Measurements from ENCODE around the gene NAPB. TPM values are rescaled to one million over a fixed set of nuclear protein-coding genes. Genes with fewer than 3 reads are reported as not detected.

Gene NAPB
- total and polyA plus RNA-seq, 10 of the 15 experiments (the other 5 are each of a cell fraction or from before 2014, with no cell fraction given): 2.1 to 15.9 (median 7.2) TPM

DNA sequence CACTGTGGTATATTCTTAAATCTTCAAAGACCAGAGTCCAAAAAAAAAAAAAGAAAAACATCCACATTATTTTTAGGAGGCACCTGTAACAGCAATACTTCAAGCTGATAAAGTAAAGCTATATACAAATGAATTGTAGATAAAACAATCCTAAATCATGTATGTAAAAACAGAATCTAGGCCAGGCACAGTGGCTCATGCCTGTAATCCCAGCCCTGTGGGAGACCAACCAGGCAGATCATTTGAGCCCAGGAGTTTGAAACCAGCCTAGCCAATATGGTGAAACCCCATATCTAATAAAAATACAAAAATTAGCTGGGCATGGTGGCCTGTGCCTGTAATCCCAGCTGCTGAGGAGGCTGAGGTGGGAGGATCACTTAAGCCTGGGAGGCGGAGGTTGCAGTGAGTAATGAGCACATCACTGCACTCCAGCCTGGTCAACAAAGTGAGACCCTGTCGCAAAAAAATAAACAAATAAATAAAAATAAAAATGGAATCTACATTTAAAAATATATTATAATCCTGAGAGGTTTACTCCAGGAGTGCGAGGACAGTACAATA, 7.3 kb downstream of the NAPB start:
- 98% methylated on average over 3 of the region's 3 CpGs for WGBS (ENCODE audit: insufficient coverage, insufficient replicate concordance, low lambda C conversion rate, missing lambda C conversion rate)
- ChIA-PET SMC1A (ENCODE audit: uncharacterized antibody, unreplicated experiment) (interaction anchor here (2.0 kb wide), 1 partner anchor 10 kb away, joined by 4 read pairs; no protein-coding TSS in a partner anchor), POLR2A (interaction anchor here (0.6 to 0.8 kb wide), 2 partner anchors 23 to 49 kb away, joined by 3 read pairs; no protein-coding TSS in a partner anchor), CTCF (interaction anchor here (1.2 to 9.4 kb wide), 3 partner anchors 10 to 64 kb away, joined by 3 to 56 read pairs (median 3); partner anchors contain the start of gene NXT1), RAD21 (ENCODE audit: unreplicated experiment) (no interaction called here)
- no peak; the same call in 2 of the 3 replicates for ATAC-seq
- Histone ChIP-seq H3K9me3 (replicated peaks; ENCODE audit: control insufficient read depth, insufficient read depth, low read length) (no peaks in the 10 kb centered on the region), H3K9ac (ENCODE audit: control insufficient read depth, insufficient read depth, low read length) (no peak overlapping the region), H3K27ac (ENCODE audit: control insufficient read depth, insufficient read depth) (no peak overlapping the region), H3K4me3 (no peak overlapping the region), H3K79me2 (ENCODE audit: control insufficient read depth, insufficient read depth, low read length) (peaks cover 69% of the 10 kb centered on the region), H3K36me3 (ENCODE audit: control insufficient read depth in 2 of 2, insufficient read depth in 2 of 2, low read length in 1 of 2) (no peaks in the 10 kb centered on the region), H3K4me2 (ENCODE audit: control insufficient read depth, insufficient read depth) (no peak overlapping the region), H3K4me1 (ENCODE audit: control insufficient read depth, insufficient read depth, low read length) (peaks cover 12% of the 10 kb centered on the region), H3K27me3 (replicated peaks in 1 of 2; ENCODE audit: control insufficient read depth in 2 of 2, insufficient read depth in 2 of 2, low read length in 1 of 2) (no peaks in the 10 kb centered on the region), H2AFZ (ENCODE audit: control insufficient read depth, low read depth, low read length) (no peak overlapping the region), H4K20me1 (ENCODE audit: control insufficient read depth, insufficient read depth) (no peaks in the 10 kb centered on the region)
- no TSS peak for BruUV-seq (replicated peaks)
- no peak for DNase-seq (ENCODE audit: low read depth, low spot score)
- in situ Hi-C loops (cut with MboI): loop anchor here (10.0 kb wide), 1 partner anchor 61 kb away; no protein-coding TSS in a partner anchor
- intact Hi-C loops (cut with micrococcal nuclease; ENCODE audit: unreplicated experiment): no loop called here
- peak; percentile 89 for FAIRE-seq
- TF ChIP-seq IRF5 (IDR thresholded peaks at IDR 0.05; ENCODE audit: borderline replicate concordance) (no peak), FOXM1 (IDR thresholded peaks at IDR 0.05; ENCODE audit: low read depth, low read length) (no peak), ZNF384 (IDR thresholded peaks at IDR 0.05; ENCODE audit: borderline replicate concordance, low read depth, low read length) (no peak), TAF1 (IDR thresholded peaks at IDR 0.05; ENCODE audit: borderline replicate concordance, low read depth, low read length) (no peak), EGR1 (IDR thresholded peaks at IDR 0.05; ENCODE audit: borderline replicate concordance in 1 of 2, low read depth in 2 of 2, low read length in 2 of 2) (no peak), ZNF207 (IDR thresholded peaks at IDR 0.05; ENCODE audit: borderline replicate concordance) (no peak), IRF3 (IDR thresholded peaks at IDR 0.05) (no peak), BCL3 (IDR thresholded peaks at IDR 0.05; ENCODE audit: borderline replicate concordance, insufficient read depth, low read depth, low read length, poor library complexity, severe bottlenecking) (no peak), RAD51 (IDR thresholded peaks at IDR 0.05) (no peak), MEF2B (IDR thresholded peaks at IDR 0.05; ENCODE audit: partially characterized antibody, poor library complexity, severe bottlenecking) (no peak)
- TF ChIP-seq, protein P1, sequence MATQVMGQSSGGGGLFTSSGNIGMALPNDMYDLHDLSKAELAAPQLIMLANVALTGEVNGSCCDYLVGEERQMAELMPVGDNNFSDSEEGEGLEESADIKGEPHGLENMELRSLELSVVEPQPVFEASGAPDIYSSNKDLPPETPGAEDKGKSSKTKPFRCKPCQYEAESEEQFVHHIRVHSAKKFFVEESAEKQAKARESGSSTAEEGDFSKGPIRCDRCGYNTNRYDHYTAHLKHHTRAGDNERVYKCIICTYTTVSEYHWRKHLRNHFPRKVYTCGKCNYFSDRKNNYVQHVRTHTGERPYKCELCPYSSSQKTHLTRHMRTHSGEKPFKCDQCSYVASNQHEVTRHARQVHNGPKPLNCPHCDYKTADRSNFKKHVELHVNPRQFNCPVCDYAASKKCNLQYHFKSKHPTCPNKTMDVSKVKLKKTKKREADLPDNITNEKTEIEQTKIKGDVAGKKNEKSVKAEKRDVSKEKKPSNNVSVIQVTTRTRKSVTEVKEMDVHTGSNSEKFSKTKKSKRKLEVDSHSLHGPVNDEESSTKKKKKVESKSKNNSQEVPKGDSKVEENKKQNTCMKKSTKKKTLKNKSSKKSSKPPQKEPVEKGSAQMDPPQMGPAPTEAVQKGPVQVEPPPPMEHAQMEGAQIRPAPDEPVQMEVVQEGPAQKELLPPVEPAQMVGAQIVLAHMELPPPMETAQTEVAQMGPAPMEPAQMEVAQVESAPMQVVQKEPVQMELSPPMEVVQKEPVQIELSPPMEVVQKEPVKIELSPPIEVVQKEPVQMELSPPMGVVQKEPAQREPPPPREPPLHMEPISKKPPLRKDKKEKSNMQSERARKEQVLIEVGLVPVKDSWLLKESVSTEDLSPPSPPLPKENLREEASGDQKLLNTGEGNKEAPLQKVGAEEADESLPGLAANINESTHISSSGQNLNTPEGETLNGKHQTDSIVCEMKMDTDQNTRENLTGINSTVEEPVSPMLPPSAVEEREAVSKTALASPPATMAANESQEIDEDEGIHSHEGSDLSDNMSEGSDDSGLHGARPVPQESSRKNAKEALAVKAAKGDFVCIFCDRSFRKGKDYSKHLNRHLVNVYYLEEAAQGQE (IDR thresholded peaks at IDR 0.05; ENCODE audit: low read depth, low read length): no peak
- TF ChIP-seq, protein P2, sequence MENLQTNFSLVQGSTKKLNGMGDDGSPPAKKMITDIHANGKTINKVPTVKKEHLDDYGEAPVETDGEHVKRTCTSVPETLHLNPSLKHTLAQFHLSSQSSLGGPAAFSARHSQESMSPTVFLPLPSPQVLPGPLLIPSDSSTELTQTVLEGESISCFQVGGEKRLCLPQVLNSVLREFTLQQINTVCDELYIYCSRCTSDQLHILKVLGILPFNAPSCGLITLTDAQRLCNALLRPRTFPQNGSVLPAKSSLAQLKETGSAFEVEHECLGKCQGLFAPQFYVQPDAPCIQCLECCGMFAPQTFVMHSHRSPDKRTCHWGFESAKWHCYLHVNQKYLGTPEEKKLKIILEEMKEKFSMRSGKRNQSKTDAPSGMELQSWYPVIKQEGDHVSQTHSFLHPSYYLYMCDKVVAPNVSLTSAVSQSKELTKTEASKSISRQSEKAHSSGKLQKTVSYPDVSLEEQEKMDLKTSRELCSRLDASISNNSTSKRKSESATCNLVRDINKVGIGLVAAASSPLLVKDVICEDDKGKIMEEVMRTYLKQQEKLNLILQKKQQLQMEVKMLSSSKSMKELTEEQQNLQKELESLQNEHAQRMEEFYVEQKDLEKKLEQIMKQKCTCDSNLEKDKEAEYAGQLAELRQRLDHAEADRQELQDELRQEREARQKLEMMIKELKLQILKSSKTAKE (IDR thresholded peaks at IDR 0.05; ENCODE audit: low read depth, poor library complexity, severe bottlenecking): no peak

All from GM12878 (cell line).